OCI-LY1 (cell line): ENCODE measurements around the gene ZNF45.

Experiments
- H2AFZ ChIP-seq: fragments of 200-600 bp; sonication (generic), shearing (Covaris generic); 2 replicates; pipeline ENCODE4 v1.6.0; 2014; ENCODE audit warnings: antibody characterized with exemption, mild to moderate bottlenecking, low read length
- H3F3A ChIP-seq: fragments of 200-600 bp; sonication (generic), shearing (Covaris generic); 2 replicates; pipeline ENCODE4 v1.6.0; 2014; ENCODE audit warnings: mild to moderate bottlenecking, antibody characterized with exemption, low read length, moderate library complexity; ENCODE audit not compliant: insufficient read depth
- H3K27ac ChIP-seq: fragments of 200-600 bp; sonication (generic); 2 replicates; pipeline ENCODE4 v1.5.1; 2014; ENCODE audit warnings: low read length, mixed run types, mild to moderate bottlenecking, low read depth; ENCODE audit not compliant: poor library complexity, severe bottlenecking
- H3K27me3 ChIP-seq: fragments of 200-600 bp; sonication (generic); 2 replicates; pipeline ENCODE4 v1.6.0; 2014; ENCODE audit warnings: antibody characterized with exemption, mild to moderate bottlenecking, low read length, moderate library complexity; ENCODE audit not compliant: insufficient read depth
- H3K36me3 ChIP-seq: fragments of 200-600 bp; sonication (generic); 2 replicates; pipeline ENCODE4 v1.6.1; 2014; ENCODE audit warnings: mild to moderate bottlenecking, antibody characterized with exemption, low read length, moderate library complexity, mixed read lengths; ENCODE audit not compliant: insufficient read depth
- H3K4me1 ChIP-seq: fragments of 200-600 bp; sonication (generic); 2 replicates; pipeline ENCODE4 v1.5.1; 2014; ENCODE audit warnings: mild to moderate bottlenecking, low read length, moderate library complexity; ENCODE audit not compliant: insufficient read depth, severe bottlenecking
- H3K4me2 ChIP-seq: fragments of 200-600 bp; sonication (generic), shearing (Covaris generic); 2 replicates; pipeline ENCODE4 v1.6.1; 2014; ENCODE audit warnings: low read length
- H3K4me3 ChIP-seq: fragments of 200-600 bp; sonication (generic); 2 replicates; pipeline ENCODE4 v1.5.1; 2014; ENCODE audit warnings: low read length, low read depth, mild to moderate bottlenecking, mixed read lengths; ENCODE audit not compliant: poor library complexity, severe bottlenecking
- H3K79me2 ChIP-seq: fragments of 200-600 bp; shearing (Covaris generic); 2 replicates; pipeline ENCODE4 v1.6.1; 2016; ENCODE audit warnings: mixed run types, low read length, mixed read lengths; ENCODE audit not compliant: insufficient read depth
- H3K9ac ChIP-seq: fragments of 200-600 bp; sonication (generic), shearing (Covaris generic); 2 replicates; pipeline ENCODE4 v1.6.1; 2014; ENCODE audit warnings: mild to moderate bottlenecking, low read length, mixed read lengths
- H3K9me2 ChIP-seq: fragments of 200-600 bp; sonication (generic), shearing (Covaris generic); 2 replicates; pipeline ENCODE4 v1.6.1; 2014; ENCODE audit warnings: low read depth, mild to moderate bottlenecking, low read length, mixed read lengths
- H3K9me3 ChIP-seq: fragments of 200-600 bp; shearing (Covaris generic); 2 replicates; pipeline ENCODE4 v1.6.1; 2014; ENCODE audit warnings: low read length, mixed read lengths
- H4K20me1 ChIP-seq: fragments of 200-600 bp; sonication (generic), shearing (Covaris generic); 2 replicates; pipeline ENCODE4 v1.6.0; 2016; ENCODE audit warnings: mild to moderate bottlenecking, low read length; ENCODE audit not compliant: insufficient read depth
- CTCF ChIP-seq: fragments of 200-600 bp; sonication (generic), shearing (Covaris generic); IDR thresholded peaks from 2 replicates; pipeline ENCODE4 v1.5.1; 2017; ENCODE audit warnings: mild to moderate bottlenecking, antibody characterized with exemption, low read length, moderate library complexity, mixed read lengths
- EZH2 ChIP-seq: fragments of 200-600 bp; sonication (generic), shearing (Covaris generic); IDR thresholded peaks from 2 replicates; pipeline ENCODE4 v1.8.0; 2017; ENCODE audit warnings: borderline replicate concordance, mixed run types, mild to moderate bottlenecking, antibody characterized with exemption, low read length, moderate library complexity, mixed read lengths

Gene ZNF45

GRCh38 chr19:43983544-43983911, 48.4 kb upstream of the ZNF45 start:
- H3K9ac ChIP-seq: no peak overlapping the region
- H3K4me3 ChIP-seq: no peak overlapping the region
- no peaks in the 10 kb centered on the region for H3K4me1 ChIP-seq
- H3K9me2 ChIP-seq: no peaks in the 10 kb centered on the region
- no peaks in the 10 kb centered on the region for H3K79me2 ChIP-seq
- no peak overlapping the region for H3K27ac ChIP-seq
- no peaks in the 10 kb centered on the region for H3K36me3 ChIP-seq
- TF ChIP-seq EZH2 (no peak), CTCF (no peak)
- H2AFZ ChIP-seq: no peak overlapping the region
- H3K9me3 ChIP-seq: no peaks in the 10 kb centered on the region
- H3K4me2 ChIP-seq: no peak overlapping the region
- no peaks in the 10 kb centered on the region for H4K20me1 ChIP-seq
- no peaks in the 10 kb centered on the region for H3K27me3 ChIP-seq
- no peaks in the 10 kb centered on the region for H3F3A ChIP-seq

GRCh38 chr19:43976732-43977131, 41.6 kb upstream of the ZNF45 start:
- no peak overlapping the region for H3K4me3 ChIP-seq
- H2AFZ ChIP-seq: no peak overlapping the region
- no peaks in the 10 kb centered on the region for H3K4me1 ChIP-seq
- H3F3A ChIP-seq: no peaks in the 10 kb centered on the region
- H3K9ac ChIP-seq: no peak overlapping the region
- no peaks in the 10 kb centered on the region for H3K79me2 ChIP-seq
- H3K9me2 ChIP-seq: no peaks in the 10 kb centered on the region
- no peaks in the 10 kb centered on the region for H4K20me1 ChIP-seq
- no peaks in the 10 kb centered on the region for H3K9me3 ChIP-seq
- TF ChIP-seq CTCF (no peak), EZH2 (no peak)
- no peak overlapping the region for H3K27ac ChIP-seq
- H3K4me2 ChIP-seq: no peak overlapping the region
- no peaks in the 10 kb centered on the region for H3K36me3 ChIP-seq
- no peaks in the 10 kb centered on the region for H3K27me3 ChIP-seq

DNA sequence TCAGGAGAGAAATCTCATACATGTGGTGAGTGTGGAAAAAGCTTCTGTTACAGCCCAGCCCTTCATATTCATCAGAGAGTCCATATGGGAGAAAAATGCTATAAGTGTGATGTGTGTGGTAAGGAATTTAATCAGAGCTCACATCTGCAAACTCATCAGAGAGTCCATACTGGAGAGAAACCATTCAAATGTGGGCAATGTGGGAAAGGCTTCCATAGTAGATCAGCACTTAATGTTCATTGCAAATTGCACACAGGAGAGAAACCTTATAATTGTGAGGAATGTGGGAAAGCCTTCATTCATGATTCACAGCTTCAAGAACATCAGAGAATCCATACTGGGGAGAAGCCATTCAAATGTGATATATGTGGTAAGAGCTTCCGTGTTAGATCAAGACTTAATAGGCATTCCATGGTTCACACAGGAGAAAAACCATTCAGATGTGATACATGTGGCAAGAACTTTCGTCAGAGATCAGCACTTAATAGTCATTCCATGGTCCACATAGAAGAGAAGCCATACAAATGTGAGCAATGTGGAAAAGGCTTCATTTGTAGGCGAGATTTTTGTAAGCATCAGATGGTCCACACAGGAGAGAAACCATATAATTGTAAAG, 31.1 kb upstream of the ZNF45 start:
- Histone ChIP-seq H3K27ac (no peak overlapping the region), H3K27me3 (no peaks in the 10 kb centered on the region), H3K79me2 (no peaks in the 10 kb centered on the region), H3K9me3 (peaks cover 15% of the 10 kb centered on the region), H3K9ac (no peak overlapping the region), H3K36me3 (no peaks in the 10 kb centered on the region), H2AFZ (no peak overlapping the region), H3K9me2 (no peaks in the 10 kb centered on the region), H4K20me1 (no peaks in the 10 kb centered on the region), H3K4me1 (no peaks in the 10 kb centered on the region), H3K4me2 (no peak overlapping the region), H3F3A (no peaks in the 10 kb centered on the region), H3K4me3 (no peak overlapping the region)
- no peak for TF ChIP-seq CTCF
- TF ChIP-seq EZH2: no peak
